HEK293 (cell line): Measurements from ENCODE around the gene RPP30.

Source experiments
- BCL11B ChIP-seq: fragments of 450-650 bp; formaldehyde crosslinking; IDR thresholded peaks from 2 replicates; pipeline ENCODE4 v1.5.1; 2016; ENCODE audit warnings: low read depth, missing biosample characterization, missing genetic modification characterization
- FEZF1 ChIP-seq: fragments of 450-650 bp; formaldehyde crosslinking; IDR thresholded peaks from 2 replicates; pipeline ENCODE4 v1.5.1; 2016; ENCODE audit warnings: missing biosample characterization, missing genetic modification characterization
- HOXA7 ChIP-seq: sonication (generic); formaldehyde crosslinking; IDR thresholded peaks from 2 replicates; pipeline ENCODE4 v1.8.1; 2022; ENCODE audit warnings: missing genetic modification reagents, borderline replicate concordance
- KLF7 ChIP-seq: fragments of 450-650 bp; formaldehyde crosslinking; IDR thresholded peaks from 2 replicates; pipeline ENCODE4 v1.5.1; 2016; ENCODE audit warnings: missing biosample characterization, missing genetic modification characterization, borderline replicate concordance
- MZF1 ChIP-seq: fragments of 450-650 bp; formaldehyde crosslinking; IDR thresholded peaks from 2 replicates; pipeline ENCODE4 v1.5.1; 2017; ENCODE audit warnings: missing biosample characterization, missing genetic modification characterization, borderline replicate concordance
- ZBTB17 ChIP-seq: fragments of 450-650 bp; formaldehyde crosslinking; IDR thresholded peaks from 2 replicates; pipeline ENCODE4 v1.5.1; 2016; ENCODE audit warnings: missing biosample characterization, missing genetic modification characterization
- ZBTB8A ChIP-seq: fragments of 450-650 bp; formaldehyde crosslinking; IDR thresholded peaks from 2 replicates; pipeline ENCODE4 v1.5.1; 2016; ENCODE audit warnings: missing biosample characterization, missing genetic modification characterization
- ZFP37 ChIP-seq: fragments of 450-650 bp; formaldehyde crosslinking; IDR thresholded peaks from 2 replicates; pipeline ENCODE4 v1.5.1; 2016; ENCODE audit warnings: missing biosample characterization, missing genetic modification characterization
- ZNF10 ChIP-seq: fragments of 450-650 bp; formaldehyde crosslinking; IDR thresholded peaks from 2 replicates; pipeline ENCODE4 v1.5.1; 2017; ENCODE audit warnings: missing biosample characterization, missing genetic modification characterization
- ZNF140 ChIP-seq: fragments of 450-650 bp; formaldehyde crosslinking; IDR thresholded peaks from 2 replicates; pipeline ENCODE4 v1.5.1; 2016; ENCODE audit warnings: missing biosample characterization, missing genetic modification characterization
- ZNF19 ChIP-seq: fragments of 450-650 bp; formaldehyde crosslinking; IDR thresholded peaks from 2 replicates; pipeline ENCODE4; 2016; ENCODE audit warnings: missing biosample characterization, missing genetic modification characterization, low read depth
- ZNF221 ChIP-seq: fragments of 450-650 bp; formaldehyde crosslinking; IDR thresholded peaks from 2 replicates; pipeline ENCODE4 v1.5.1; 2017; ENCODE audit warnings: missing biosample characterization, missing genetic modification characterization, borderline replicate concordance
- ZNF24 ChIP-seq: fragments of 450-650 bp; formaldehyde crosslinking; IDR thresholded peaks from 2 replicates; pipeline ENCODE4 v1.5.1; 2016; ENCODE audit warnings: missing biosample characterization, missing genetic modification characterization
- ZNF335 ChIP-seq: fragments of 450-650 bp; formaldehyde crosslinking; conservative IDR thresholded peaks from 2 replicates; pipeline ENCODE4 v1.5.1; 2016; ENCODE audit warnings: missing biosample characterization, missing genetic modification characterization
- ZNF394 ChIP-seq: fragments of 450-650 bp; formaldehyde crosslinking; IDR thresholded peaks from 2 replicates; pipeline ENCODE4 v1.5.1; 2016; ENCODE audit warnings: missing biosample characterization, missing genetic modification characterization, mild to moderate bottlenecking, moderate library complexity, borderline replicate concordance
- ZNF416 ChIP-seq: fragments of 450-650 bp; formaldehyde crosslinking; IDR thresholded peaks from 2 replicates; pipeline ENCODE4 v1.5.1; 2016; ENCODE audit warnings: missing biosample characterization, missing genetic modification characterization
- ZNF549 ChIP-seq: fragments of 450-650 bp; IDR thresholded peaks from 2 replicates; pipeline ENCODE4 v1.5.1; 2018; ENCODE audit warnings: missing biosample characterization, missing genetic modification characterization, mild to moderate bottlenecking, inconsistent platforms, moderate library complexity
- ZNF600 ChIP-seq: fragments of 450-650 bp; formaldehyde crosslinking; IDR thresholded peaks from 2 replicates; pipeline ENCODE4 v1.5.1; 2016; ENCODE audit warnings: missing biosample characterization, missing genetic modification characterization
- ZNF658 ChIP-seq: fragments of 450-650 bp; formaldehyde crosslinking; IDR thresholded peaks from 2 replicates; pipeline ENCODE4; 2016; ENCODE audit warnings: missing biosample characterization, missing genetic modification characterization
- ZNF785 ChIP-seq: fragments of 450-650 bp; formaldehyde crosslinking; IDR thresholded peaks from 2 replicates; pipeline ENCODE4 v1.5.1; 2016; ENCODE audit warnings: missing biosample characterization, missing genetic modification characterization
- ZSCAN30 ChIP-seq: fragments of 450-650 bp; IDR thresholded peaks from 2 replicates; pipeline ENCODE4 v1.5.1; 2018; ENCODE audit warnings: missing biosample characterization, mild to moderate bottlenecking, missing genetic modification characterization, moderate library complexity
- TF ChIP-seq, protein P1 (sequence below): fragments of 450-650 bp; formaldehyde crosslinking; IDR thresholded peaks from 2 replicates; pipeline ENCODE4 v1.5.1; 2016; ENCODE audit warnings: missing biosample characterization, missing genetic modification characterization
- TF ChIP-seq, protein P2 (sequence below): fragments of 450-650 bp; formaldehyde crosslinking; IDR thresholded peaks from 2 replicates; pipeline ENCODE4 v1.5.1; 2016; ENCODE audit warnings: missing biosample characterization, missing genetic modification characterization
- TF ChIP-seq, protein P3 (sequence below): fragments of 450-650 bp; formaldehyde crosslinking; IDR thresholded peaks from 2 replicates; pipeline ENCODE4 v1.5.1; 2016; ENCODE audit warnings: missing biosample characterization, missing genetic modification characterization
- TF ChIP-seq, protein P4 (sequence below): fragments of 450-650 bp; IDR thresholded peaks from 2 replicates; pipeline ENCODE4 v1.5.1; 2018; ENCODE audit warnings: missing biosample characterization, missing genetic modification characterization
- TF ChIP-seq, protein P5 (sequence below): fragments of 450-650 bp; formaldehyde crosslinking; optimal IDR thresholded peaks from 2 replicates; pipeline ENCODE3; 2016; ENCODE audit warnings: missing biosample characterization, mild to moderate bottlenecking, missing genetic modification characterization
- TF ChIP-seq, protein P6 (sequence below): fragments of 450-650 bp; formaldehyde crosslinking; IDR thresholded peaks from 2 replicates; pipeline ENCODE4 v1.5.1; 2016; ENCODE audit warnings: missing biosample characterization, missing genetic modification characterization
- TF ChIP-seq, protein P7 (sequence below): fragments of 450-650 bp; formaldehyde crosslinking; IDR thresholded peaks from 2 replicates; pipeline ENCODE4 v1.5.1; 2016; ENCODE audit warnings: missing biosample characterization, missing genetic modification characterization

Gene RPP30

DNA sequence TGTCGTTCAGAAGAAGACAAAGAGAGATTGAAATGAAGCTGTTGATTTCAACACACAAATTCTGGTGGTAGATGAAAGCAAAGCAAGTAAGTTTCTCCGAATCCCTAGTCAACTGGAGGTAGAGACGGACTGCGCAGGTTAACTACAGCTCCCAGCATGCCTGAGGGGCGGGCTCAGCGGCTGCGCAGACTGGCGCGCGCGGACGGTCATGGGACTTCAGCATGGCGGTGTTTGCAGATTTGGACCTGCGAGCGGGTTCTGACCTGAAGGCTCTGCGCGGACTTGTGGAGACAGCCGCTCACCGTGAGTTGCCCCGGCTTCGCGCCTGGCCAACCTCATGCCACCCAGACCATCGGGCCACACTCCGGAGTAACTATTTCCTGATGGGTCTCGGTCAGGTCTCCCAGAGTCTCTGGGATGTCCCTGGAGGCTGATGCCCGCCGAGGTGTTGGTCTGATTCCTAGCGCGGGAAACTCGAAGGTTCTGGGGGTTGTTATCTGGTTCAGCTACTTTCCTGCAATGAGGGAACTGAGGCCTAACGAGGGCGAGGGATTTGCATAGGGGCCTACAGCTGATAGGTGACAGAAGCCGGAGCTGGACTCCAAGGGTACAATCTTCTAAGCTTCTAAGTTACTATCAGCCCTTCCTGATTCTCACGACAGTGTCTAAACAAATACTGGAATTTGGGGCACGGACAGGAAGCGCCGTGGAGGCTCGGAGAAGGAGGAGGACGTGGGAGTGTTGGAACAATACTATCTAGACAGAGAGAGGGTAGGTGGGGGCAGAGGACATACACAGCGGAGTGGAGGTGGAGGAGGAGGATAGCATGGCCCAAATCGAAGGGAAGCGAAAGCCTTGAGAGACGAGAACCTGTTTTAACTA, at the start of gene RPP30 (continued):
- TF ChIP-seq ZSCAN30 (tag by site-specific recombination) (no peak), BCL11B (tag by site-specific recombination) (no peak), MZF1 (tag by site-specific recombination) (peak; percentile 7; the same call in 1 of the 2 replicates), KLF7 (tag by site-specific recombination) (no peak), HOXA7 (CRISPR knock-in tag) (no peak), ZNF394 (tag by site-specific recombination) (peak; percentile 55), ZFP37 (tag by site-specific recombination) (no peak), ZNF221 (tag by site-specific recombination) (no peak), ZNF658 (no peak), ZNF335 (tag by site-specific recombination) (peak; percentile 86), ZNF600 (tag by site-specific recombination) (no peak), ZNF416 (tag by site-specific recombination) (no peak), FEZF1 (tag by site-specific recombination) (no peak), ZNF19 (tag by site-specific recombination) (no peak), ZBTB17 (tag by site-specific recombination) (peak; percentile 86), ZNF549 (no peak), ZNF785 (tag by site-specific recombination) (no peak), ZNF10 (tag by site-specific recombination) (no peak), ZBTB8A (tag by site-specific recombination) (no peak), ZNF24 (no peak), ZNF140 (tag by site-specific recombination) (no peak)
- TF ChIP-seq, protein P1, sequence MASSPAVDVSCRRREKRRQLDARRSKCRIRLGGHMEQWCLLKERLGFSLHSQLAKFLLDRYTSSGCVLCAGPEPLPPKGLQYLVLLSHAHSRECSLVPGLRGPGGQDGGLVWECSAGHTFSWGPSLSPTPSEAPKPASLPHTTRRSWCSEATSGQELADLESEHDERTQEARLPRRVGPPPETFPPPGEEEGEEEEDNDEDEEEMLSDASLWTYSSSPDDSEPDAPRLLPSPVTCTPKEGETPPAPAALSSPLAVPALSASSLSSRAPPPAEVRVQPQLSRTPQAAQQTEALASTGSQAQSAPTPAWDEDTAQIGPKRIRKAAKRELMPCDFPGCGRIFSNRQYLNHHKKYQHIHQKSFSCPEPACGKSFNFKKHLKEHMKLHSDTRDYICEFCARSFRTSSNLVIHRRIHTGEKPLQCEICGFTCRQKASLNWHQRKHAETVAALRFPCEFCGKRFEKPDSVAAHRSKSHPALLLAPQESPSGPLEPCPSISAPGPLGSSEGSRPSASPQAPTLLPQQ (tag by site-specific recombination): no peak
- TF ChIP-seq, protein P2, sequence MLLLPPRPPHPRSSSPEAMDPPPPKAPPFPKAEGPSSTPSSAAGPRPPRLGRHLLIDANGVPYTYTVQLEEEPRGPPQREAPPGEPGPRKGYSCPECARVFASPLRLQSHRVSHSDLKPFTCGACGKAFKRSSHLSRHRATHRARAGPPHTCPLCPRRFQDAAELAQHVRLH: no peak
- TF ChIP-seq, protein P3, sequence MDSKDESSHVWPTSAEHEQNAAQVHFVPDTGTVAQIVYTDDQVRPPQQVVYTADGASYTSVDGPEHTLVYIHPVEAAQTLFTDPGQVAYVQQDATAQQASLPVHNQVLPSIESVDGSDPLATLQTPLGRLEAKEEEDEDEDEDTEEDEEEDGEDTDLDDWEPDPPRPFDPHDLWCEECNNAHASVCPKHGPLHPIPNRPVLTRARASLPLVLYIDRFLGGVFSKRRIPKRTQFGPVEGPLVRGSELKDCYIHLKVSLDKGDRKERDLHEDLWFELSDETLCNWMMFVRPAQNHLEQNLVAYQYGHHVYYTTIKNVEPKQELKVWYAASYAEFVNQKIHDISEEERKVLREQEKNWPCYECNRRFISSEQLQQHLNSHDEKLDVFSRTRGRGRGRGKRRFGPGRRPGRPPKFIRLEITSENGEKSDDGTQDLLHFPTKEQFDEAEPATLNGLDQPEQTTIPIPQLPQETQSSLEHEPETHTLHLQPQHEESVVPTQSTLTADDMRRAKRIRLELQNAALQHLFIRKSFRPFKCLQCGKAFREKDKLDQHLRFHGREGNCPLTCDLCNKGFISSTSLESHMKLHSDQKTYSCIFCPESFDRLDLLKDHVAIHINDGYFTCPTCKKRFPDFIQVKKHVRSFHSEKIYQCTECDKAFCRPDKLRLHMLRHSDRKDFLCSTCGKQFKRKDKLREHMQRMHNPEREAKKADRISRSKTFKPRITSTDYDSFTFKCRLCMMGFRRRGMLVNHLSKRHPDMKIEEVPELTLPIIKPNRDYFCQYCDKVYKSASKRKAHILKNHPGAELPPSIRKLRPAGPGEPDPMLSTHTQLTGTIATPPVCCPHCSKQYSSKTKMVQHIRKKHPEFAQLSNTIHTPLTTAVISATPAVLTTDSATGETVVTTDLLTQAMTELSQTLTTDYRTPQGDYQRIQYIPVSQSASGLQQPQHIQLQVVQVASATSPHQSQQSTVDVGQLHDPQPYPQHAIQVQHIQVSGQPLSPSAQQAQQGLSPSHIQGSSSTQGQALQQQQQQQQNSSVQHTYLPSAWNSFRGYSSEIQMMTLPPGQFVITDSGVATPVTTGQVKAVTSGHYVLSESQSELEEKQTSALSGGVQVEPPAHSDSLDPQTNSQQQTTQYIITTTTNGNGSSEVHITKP (tag by site-specific recombination): peak; percentile 5; the same call in 1 of the 2 replicates
- TF ChIP-seq, protein P4, sequence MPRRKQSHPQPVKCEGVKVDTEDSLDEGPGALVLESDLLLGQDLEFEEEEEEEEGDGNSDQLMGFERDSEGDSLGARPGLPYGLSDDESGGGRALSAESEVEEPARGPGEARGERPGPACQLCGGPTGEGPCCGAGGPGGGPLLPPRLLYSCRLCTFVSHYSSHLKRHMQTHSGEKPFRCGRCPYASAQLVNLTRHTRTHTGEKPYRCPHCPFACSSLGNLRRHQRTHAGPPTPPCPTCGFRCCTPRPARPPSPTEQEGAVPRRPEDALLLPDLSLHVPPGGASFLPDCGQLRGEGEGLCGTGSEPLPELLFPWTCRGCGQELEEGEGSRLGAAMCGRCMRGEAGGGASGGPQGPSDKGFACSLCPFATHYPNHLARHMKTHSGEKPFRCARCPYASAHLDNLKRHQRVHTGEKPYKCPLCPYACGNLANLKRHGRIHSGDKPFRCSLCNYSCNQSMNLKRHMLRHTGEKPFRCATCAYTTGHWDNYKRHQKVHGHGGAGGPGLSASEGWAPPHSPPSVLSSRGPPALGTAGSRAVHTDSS (tag by site-specific recombination): no peak
- TF ChIP-seq, protein P5, sequence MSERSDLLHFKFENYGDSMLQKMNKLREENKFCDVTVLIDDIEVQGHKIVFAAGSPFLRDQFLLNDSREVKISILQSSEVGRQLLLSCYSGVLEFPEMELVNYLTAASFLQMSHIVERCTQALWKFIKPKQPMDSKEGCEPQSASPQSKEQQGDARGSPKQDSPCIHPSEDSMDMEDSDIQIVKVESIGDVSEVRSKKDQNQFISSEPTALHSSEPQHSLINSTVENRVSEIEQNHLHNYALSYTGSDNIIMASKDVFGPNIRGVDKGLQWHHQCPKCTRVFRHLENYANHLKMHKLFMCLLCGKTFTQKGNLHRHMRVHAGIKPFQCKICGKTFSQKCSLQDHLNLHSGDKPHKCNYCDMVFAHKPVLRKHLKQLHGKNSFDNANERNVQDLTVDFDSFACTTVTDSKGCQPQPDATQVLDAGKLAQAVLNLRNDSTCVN (tag by site-specific recombination): peak; percentile 75
- TF ChIP-seq, protein P6, sequence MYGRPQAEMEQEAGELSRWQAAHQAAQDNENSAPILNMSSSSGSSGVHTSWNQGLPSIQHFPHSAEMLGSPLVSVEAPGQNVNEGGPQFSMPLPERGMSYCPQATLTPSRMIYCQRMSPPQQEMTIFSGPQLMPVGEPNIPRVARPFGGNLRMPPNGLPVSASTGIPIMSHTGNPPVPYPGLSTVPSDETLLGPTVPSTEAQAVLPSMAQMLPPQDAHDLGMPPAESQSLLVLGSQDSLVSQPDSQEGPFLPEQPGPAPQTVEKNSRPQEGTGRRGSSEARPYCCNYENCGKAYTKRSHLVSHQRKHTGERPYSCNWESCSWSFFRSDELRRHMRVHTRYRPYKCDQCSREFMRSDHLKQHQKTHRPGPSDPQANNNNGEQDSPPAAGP (tag by site-specific recombination): no peak
- TF ChIP-seq, protein P7, sequence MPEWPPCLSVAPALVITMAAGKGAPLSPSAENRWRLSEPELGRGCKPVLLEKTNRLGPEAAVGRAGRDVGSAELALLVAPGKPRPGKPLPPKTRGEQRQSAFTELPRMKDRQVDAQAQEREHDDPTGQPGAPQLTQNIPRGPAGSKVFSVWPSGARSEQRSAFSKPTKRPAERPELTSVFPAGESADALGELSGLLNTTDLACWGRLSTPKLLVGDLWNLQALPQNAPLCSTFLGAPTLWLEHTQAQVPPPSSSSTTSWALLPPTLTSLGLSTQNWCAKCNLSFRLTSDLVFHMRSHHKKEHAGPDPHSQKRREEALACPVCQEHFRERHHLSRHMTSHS (tag by site-specific recombination): no peak
